ENCODE data around the gene CCL18. TPM values are rescaled to one million over a fixed set of nuclear protein-coding genes. Genes with fewer than 3 reads are reported as not detected.

Gene CCL18
- total RNA-seq, 2 donors from 2014 or later = not detected

- Histone ChIP-seq H3K4me3 (ENCODE audit: low read length) (no peak overlapping the region), H3K27ac (ENCODE audit: low read depth, low read length) (no peak overlapping the region), H3K9ac (ENCODE audit: extremely low read depth, low read length, poor library complexity, severe bottlenecking) (no peak overlapping the region), H3K27me3 (ENCODE audit: control insufficient read depth, insufficient read depth, low read length, poor library complexity, severe bottlenecking) (peaks cover 83% of the 10 kb centered on the region), H3K36me3 (ENCODE audit: control insufficient read depth, insufficient read depth, low read length) (no peaks in the 10 kb centered on the region), H3K9me3 (ENCODE audit: control insufficient read depth, low read length) (no peaks in the 10 kb centered on the region), H3K4me1 (ENCODE audit: control insufficient read depth, insufficient read depth, low read length) (no peaks in the 10 kb centered on the region)
- Mint-ChIP-seq H3K27ac (no peak overlapping the region), H3K4me3 (no peak overlapping the region), H3K27me3 (ENCODE audit: insufficient read depth) (peaks cover 73% of the 10 kb centered on the region), H3K9me3 (no peaks in the 10 kb centered on the region), H3K36me3 (ENCODE audit: low read depth) (no peaks in the 10 kb centered on the region), H3K4me1 (peaks cover 1% of the 10 kb centered on the region)
- DNase-seq = peak; percentile 36
- 80 to 94% methylated on average over 4 of the region's 4 CpGs for WGBS, 2 experiments (ENCODE audit: insufficient coverage in 1 of 2, insufficient read length in 1 of 2)
- no peak for TF ChIP-seq CTCF (conservative IDR thresholded peaks at IDR 0.05)
These were observed 40.7 kb downstream of the CCL18 start for GRCh38 chr17:36104701-36105181.

- Histone ChIP-seq H3K27me3 (ENCODE audit: control insufficient read depth, insufficient read depth, low read length, poor library complexity, severe bottlenecking) (peaks cover 87% of the 10 kb centered on the region), H3K9ac (ENCODE audit: extremely low read depth, low read length, poor library complexity, severe bottlenecking) (no peak overlapping the region), H3K4me1 (ENCODE audit: control insufficient read depth, insufficient read depth, low read length) (no peaks in the 10 kb centered on the region), H3K27ac (ENCODE audit: low read depth, low read length) (no peak overlapping the region), H3K9me3 (ENCODE audit: control insufficient read depth, low read length) (no peaks in the 10 kb centered on the region), H3K4me3 (ENCODE audit: low read length) (no peak overlapping the region), H3K36me3 (ENCODE audit: control insufficient read depth, insufficient read depth, low read length) (no peaks in the 10 kb centered on the region)
- no peaks in the 10 kb centered on the region for H3K9me3 Mint-ChIP-seq
- WGBS, 2 experiments (ENCODE audit: insufficient coverage in 1 of 2, insufficient read length in 1 of 2) = 93 to 100% methylated on average over 3 of the region's 5 CpGs
- peaks cover 2% of the 10 kb centered on the region for H3K4me1 Mint-ChIP-seq
- H3K36me3 Mint-ChIP-seq (ENCODE audit: low read depth) = no peaks in the 10 kb centered on the region
- no peak overlapping the region for H3K27ac Mint-ChIP-seq
- no peak overlapping the region for H3K4me3 Mint-ChIP-seq
- DNase-seq = peak; percentile 11
- peaks cover 73% of the 10 kb centered on the region for H3K27me3 Mint-ChIP-seq (ENCODE audit: insufficient read depth)
- TF ChIP-seq CTCF (conservative IDR thresholded peaks at IDR 0.05) = no peak
These were observed 41.9 kb downstream of the CCL18 start for GRCh38 chr17:36105781-36106492.

- TF ChIP-seq CTCF (conservative IDR thresholded peaks at IDR 0.05) = no peak
- H3K27ac Mint-ChIP-seq = no peak overlapping the region
- no peaks in the 10 kb centered on the region for H3K9me3 Mint-ChIP-seq
- peaks cover 7% of the 10 kb centered on the region for H3K4me1 Mint-ChIP-seq
- Histone ChIP-seq H3K36me3 (ENCODE audit: control insufficient read depth, insufficient read depth, low read length) (no peaks in the 10 kb centered on the region), H3K4me3 (ENCODE audit: low read length) (no peak overlapping the region), H3K4me1 (ENCODE audit: control insufficient read depth, insufficient read depth, low read length) (no peaks in the 10 kb centered on the region), H3K9me3 (ENCODE audit: control insufficient read depth, low read length) (no peaks in the 10 kb centered on the region), H3K27me3 (ENCODE audit: control insufficient read depth, insufficient read depth, low read length, poor library complexity, severe bottlenecking) (peaks cover 88% of the 10 kb centered on the region), H3K9ac (ENCODE audit: extremely low read depth, low read length, poor library complexity, severe bottlenecking) (no peak overlapping the region), H3K27ac (ENCODE audit: low read depth, low read length) (no peak overlapping the region)
- H3K36me3 Mint-ChIP-seq (ENCODE audit: low read depth) = no peaks in the 10 kb centered on the region
- WGBS, 2 experiments (ENCODE audit: insufficient coverage in 1 of 2, insufficient read length in 1 of 2) = 89 to 100% methylated on average over 6 of the region's 6 CpGs
- no peak overlapping the region for H3K4me3 Mint-ChIP-seq
- peak; percentile 13 for DNase-seq
- peaks cover 73% of the 10 kb centered on the region for H3K27me3 Mint-ChIP-seq (ENCODE audit: insufficient read depth)
These were observed 42.4 kb downstream of the CCL18 start for GRCh38 chr17:36106493-36106835.

Measured in endodermal cell (in vitro differentiated cells).